ENCODE results near the gene ALKBH6. TPM values are rescaled to one million over a fixed set of nuclear protein-coding genes. Genes with fewer than 3 reads are reported as not detected.

ALKBH6 gene
- total and polyA plus RNA-seq, 9 of the 15 experiments (the other 6 are each of a cell fraction or from before 2014, with no cell fraction given), result 0.67 to 62.0 (median 34.5) TPM

GRCh38 chr19:36014012-36014924, at the start of gene ALKBH6 (continued):
- TF ChIP-seq GTF3C2 (IDR thresholded peaks at IDR 0.05; ENCODE audit: borderline replicate concordance, extremely low read depth, insufficient read length), result no peak
- TF ChIP-seq RB1 (IDR thresholded peaks at IDR 0.05; ENCODE audit: low read depth), result peak; percentile 74; the same call in 1 of the 2 replicates
- TF ChIP-seq NCOR1 (IDR thresholded peaks at IDR 0.05), result no peak
- TF ChIP-seq MXI1 (IDR thresholded peaks at IDR 0.05; ENCODE audit: low read depth, low read length), result peak; percentile 55; the same call in 1 of the 2 replicates
- no peak for TF ChIP-seq BRF2 (IDR thresholded peaks at IDR 0.05; ENCODE audit: borderline replicate concordance, insufficient read depth, insufficient read length)
- no peak for TF ChIP-seq ZNF449 (CRISPR knock-in tag; IDR thresholded peaks at IDR 0.05)
- no peak for TF ChIP-seq IRF9 (tag; IDR thresholded peaks at IDR 0.05)
- TF ChIP-seq RERE (CRISPR knock-in tag; IDR thresholded peaks at IDR 0.05; ENCODE audit: borderline replicate concordance), result no peak
- no peak for TF ChIP-seq HMG20B (CRISPR knock-in tag; IDR thresholded peaks at IDR 0.05)
- no peak for TF ChIP-seq U2AF1 (optimal IDR thresholded peaks at IDR 0.05; ENCODE audit: low read depth, low read length)
- TF ChIP-seq HSF4 (CRISPR knock-in tag; IDR thresholded peaks at IDR 0.05; ENCODE audit: borderline replicate concordance), result no peak
- no peak for TF ChIP-seq ZNF586 (CRISPR knock-in tag; conservative IDR thresholded peaks at IDR 0.05)
- peak; percentile 95 for TF ChIP-seq KDM5B (IDR thresholded peaks at IDR 0.05; ENCODE audit: insufficient replicate concordance, low read depth, low read length)

Data from K562 (cell line).